Mucosa of rectum (tissue), 2 donors: ENCODE data around the gene CLSTN2.

Experiments used
- H3K27ac ChIP-seq, 2 donors: one replicate each; pipeline ENCODE4 v1.7.0; 2013; ENCODE audit warnings: inconsistent platforms in 2 of 2, low read depth in 2 of 2, low read length in 2 of 2
- H3K27me3 ChIP-seq, 2 donors: one replicate each; pipeline ENCODE4 v1.7.0; 2013; ENCODE audit warnings: low read length in 2 of 2; ENCODE audit not compliant: control insufficient read depth in 2 of 2, insufficient read depth in 2 of 2
- H3K36me3 ChIP-seq, 2 donors: one replicate each; pipeline ENCODE4 v1.7.0; 2013; ENCODE audit warnings: low read length in 2 of 2; ENCODE audit not compliant: control insufficient read depth in 2 of 2, insufficient read depth in 2 of 2
- H3K4me1 ChIP-seq, 2 donors: one replicate each; pipeline ENCODE4 v1.7.0; 2013; ENCODE audit warnings: low read length in 2 of 2, mild to moderate bottlenecking in 1 of 2; ENCODE audit not compliant: control insufficient read depth in 2 of 2, insufficient read depth in 2 of 2
- H3K4me3 ChIP-seq, 2 donors: one replicate each; pipeline ENCODE4 v1.7.0; 2013; ENCODE audit warnings: low read length in 2 of 2
- H3K9ac ChIP-seq, 2 donors: one replicate each; pipeline ENCODE4 v1.7.0; 2013; ENCODE audit warnings: low read length in 2 of 2, low read depth in 1 of 2, mild to moderate bottlenecking in 1 of 2
- H3K9me3 ChIP-seq, 2 donors: one replicate each; pipeline ENCODE4 v1.7.0; 2013; ENCODE audit warnings: low read length in 2 of 2; ENCODE audit not compliant: control insufficient read depth in 2 of 2
- donor health status: healthy.
- donor health status: Normal muscosa, but diverticular disease.

CLSTN2 gene

DNA sequence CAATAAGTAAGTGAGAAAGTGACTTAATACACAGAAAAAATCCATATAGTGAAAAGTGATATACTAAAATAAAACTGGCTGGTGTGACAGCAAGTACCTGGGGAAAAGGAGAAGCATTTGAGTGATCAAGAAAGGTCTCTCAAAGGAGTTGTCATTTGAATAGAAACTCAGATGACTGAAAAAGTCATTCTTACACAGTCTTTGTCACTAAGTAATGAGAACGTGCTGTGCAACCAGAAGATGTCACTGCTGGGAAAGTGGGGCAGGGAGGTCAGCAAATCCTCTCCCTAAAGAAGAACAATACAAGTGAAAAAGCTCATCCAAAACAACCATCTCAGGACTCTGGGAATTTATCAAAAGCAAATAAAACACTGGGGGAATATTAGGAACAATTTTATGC, 425.3 kb downstream of the CLSTN2 start:
- Histone ChIP-seq H3K4me3 (no peak overlapping the region), H3K36me3 (no peaks in the 10 kb centered on the region), H3K27me3 (no peaks in the 10 kb centered on the region), H3K27ac (no peak overlapping the region), H3K9me3 (no peaks in the 10 kb centered on the region), H3K4me1 (no peaks in the 10 kb centered on the region), H3K9ac (no peak overlapping the region)

GRCh38 chr3:140363801-140364200, 428.8 kb downstream of the CLSTN2 start:
- H3K27ac ChIP-seq, result no peak overlapping the region
- H3K4me1 ChIP-seq, result no peaks in the 10 kb centered on the region
- no peak overlapping the region for H3K9ac ChIP-seq
- H3K36me3 ChIP-seq, result no peaks in the 10 kb centered on the region
- H3K27me3 ChIP-seq, result no peaks in the 10 kb centered on the region
- H3K9me3 ChIP-seq, result no peaks in the 10 kb centered on the region
- H3K4me3 ChIP-seq, result no peak overlapping the region

DNA sequence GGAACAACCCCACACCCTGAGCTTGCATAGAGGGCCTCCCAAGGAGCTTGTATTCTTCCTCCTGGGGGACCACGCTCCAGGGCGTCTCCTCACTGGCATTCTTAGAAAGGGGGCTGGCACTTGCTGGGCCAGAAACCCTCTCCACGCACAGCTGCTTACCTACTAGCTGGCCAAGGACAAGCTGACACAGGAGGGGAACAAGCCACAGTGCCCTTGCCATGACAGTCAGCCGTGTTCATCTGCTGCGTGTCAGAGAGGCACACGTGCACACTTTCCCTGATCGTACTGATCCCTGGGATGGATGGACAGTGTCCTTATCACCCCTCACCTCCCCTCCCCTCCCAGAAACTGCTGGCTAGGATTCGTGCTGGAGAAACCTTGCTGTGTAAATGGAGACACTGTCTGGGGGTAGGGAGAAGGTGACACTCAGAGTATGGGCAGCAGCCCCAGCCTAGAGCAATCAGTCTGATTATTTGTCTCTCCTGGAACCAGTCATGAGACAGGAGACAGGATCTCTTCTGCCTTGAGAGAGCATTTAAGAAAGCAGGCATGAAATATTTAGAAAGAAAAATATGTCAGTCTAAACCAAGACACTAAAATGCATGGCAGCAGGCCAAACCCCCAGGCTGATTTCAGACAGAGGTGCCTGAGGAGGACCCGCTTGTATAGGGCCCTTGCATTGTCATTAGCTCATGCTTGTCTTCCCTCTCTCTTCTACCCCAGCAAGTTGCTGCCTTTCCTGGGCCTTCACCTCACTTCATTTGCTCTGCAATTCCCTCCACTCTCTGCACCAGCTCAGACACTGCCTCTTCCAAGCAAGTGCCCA, 431.1 kb downstream of the CLSTN2 start:
- Histone ChIP-seq H3K27ac (no peak overlapping the region), H3K27me3 (no peaks in the 10 kb centered on the region), H3K36me3 (no peaks in the 10 kb centered on the region), H3K9ac (no peak overlapping the region), H3K4me1 (no peaks in the 10 kb centered on the region), H3K9me3 (no peaks in the 10 kb centered on the region), H3K4me3 (no peak overlapping the region)

GRCh38 chr3:140368223-140368811, 433.3 kb downstream of the CLSTN2 start:
- no peaks in the 10 kb centered on the region for H3K9me3 ChIP-seq
- no peaks in the 10 kb centered on the region for H3K36me3 ChIP-seq
- no peaks in the 10 kb centered on the region for H3K4me1 ChIP-seq

GRCh38 chr3:140370686-140371085, 435.7 kb downstream of the CLSTN2 start:
- Histone ChIP-seq H3K9ac (no peak overlapping the region), H3K36me3 (no peaks in the 10 kb centered on the region), H3K4me3 (no peak overlapping the region), H3K27ac (no peak overlapping the region), H3K27me3 (no peaks in the 10 kb centered on the region), H3K4me1 (no peaks in the 10 kb centered on the region), H3K9me3 (no peaks in the 10 kb centered on the region)

More at GRCh38 chr3:140368223-140368811, 433.3 kb downstream of the CLSTN2 start:
- no peak overlapping the region for H3K27ac ChIP-seq
- no peak overlapping the region for H3K9ac ChIP-seq
- no peaks in the 10 kb centered on the region for H3K27me3 ChIP-seq
- H3K4me3 ChIP-seq, result no peak overlapping the region

- Histone ChIP-seq H3K9me3 (no peaks in the 10 kb centered on the region), H3K27me3 (no peaks in the 10 kb centered on the region), H3K4me1 (no peaks in the 10 kb centered on the region), H3K9ac (no peak overlapping the region), H3K4me3 (no peak overlapping the region), H3K27ac (no peak overlapping the region), H3K36me3 (no peaks in the 10 kb centered on the region)
Measured at GRCh38 chr3:140373234-140373633, 438.2 kb downstream of the CLSTN2 start.

DNA sequence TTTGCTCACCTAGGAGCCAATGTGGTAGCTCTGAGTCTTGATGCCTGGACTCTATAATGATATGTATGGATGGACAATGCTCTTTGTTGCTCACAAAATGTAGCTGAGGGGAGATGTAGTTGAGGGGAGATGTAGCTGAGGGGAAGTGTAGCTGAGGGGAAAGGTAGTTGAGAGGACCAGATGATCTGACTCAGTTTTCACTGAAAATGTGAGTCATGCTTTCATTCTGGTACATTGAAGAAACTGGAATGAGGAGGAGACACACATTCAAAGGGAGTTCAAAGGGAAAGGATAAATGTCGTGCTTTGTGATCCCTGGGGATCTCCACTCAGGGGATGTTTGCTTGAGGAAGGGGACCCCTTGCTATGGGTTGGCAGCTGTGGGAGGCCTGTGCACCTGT, 440.0 kb downstream of the CLSTN2 start:
- Histone ChIP-seq H3K4me1 (no peaks in the 10 kb centered on the region), H3K9ac (no peak overlapping the region), H3K4me3 (no peak overlapping the region), H3K27me3 (no peaks in the 10 kb centered on the region), H3K27ac (no peak overlapping the region), H3K36me3 (no peaks in the 10 kb centered on the region), H3K9me3 (no peaks in the 10 kb centered on the region)

GRCh38 chr3:140376136-140376889, 441.3 kb downstream of the CLSTN2 start:
- no peak overlapping the region for H3K4me3 ChIP-seq
- H3K36me3 ChIP-seq, result no peaks in the 10 kb centered on the region
- no peaks in the 10 kb centered on the region for H3K9me3 ChIP-seq
- H3K27ac ChIP-seq, result no peak overlapping the region
- no peaks in the 10 kb centered on the region for H3K27me3 ChIP-seq
- no peaks in the 10 kb centered on the region for H3K4me1 ChIP-seq
- H3K9ac ChIP-seq, result no peak overlapping the region

- H3K36me3 ChIP-seq, result no peaks in the 10 kb centered on the region
- H3K27ac ChIP-seq, result no peak overlapping the region
- no peaks in the 10 kb centered on the region for H3K4me1 ChIP-seq
- H3K27me3 ChIP-seq, result no peaks in the 10 kb centered on the region
- H3K9me3 ChIP-seq, result no peaks in the 10 kb centered on the region
- no peak overlapping the region for H3K9ac ChIP-seq
- H3K4me3 ChIP-seq, result no peak overlapping the region
Measured at GRCh38 chr3:140377644-140378043, 442.7 kb downstream of the CLSTN2 start.
